Measurements from ENCODE around the gene FBLN1.

GRCh38 chr22:45480717-45481116, 22.0 kb upstream of the FBLN1 start:
- no peak for TF ChIP-seq CTCF (IDR thresholded peaks at IDR 0.05)
- TF ChIP-seq POLR2AphosphoS5 (IDR thresholded peaks at IDR 0.05), result no peak
- TF ChIP-seq POLR2A (IDR thresholded peaks at IDR 0.05), result no peak

All from transverse colon (tissue), 4 donors.